ENCODE measurements around the gene SPNS2. TPM values are rescaled to one million over a fixed set of nuclear protein-coding genes. Genes with fewer than 3 reads are reported as not detected.
A peak's percentile ranks its signal among the peaks of the same experiment; 100 is the strongest.

Gene SPNS2
- total and polyA plus RNA-seq, 4 donors: 4.0 to 9.0 (median 5.2) TPM

DNA sequence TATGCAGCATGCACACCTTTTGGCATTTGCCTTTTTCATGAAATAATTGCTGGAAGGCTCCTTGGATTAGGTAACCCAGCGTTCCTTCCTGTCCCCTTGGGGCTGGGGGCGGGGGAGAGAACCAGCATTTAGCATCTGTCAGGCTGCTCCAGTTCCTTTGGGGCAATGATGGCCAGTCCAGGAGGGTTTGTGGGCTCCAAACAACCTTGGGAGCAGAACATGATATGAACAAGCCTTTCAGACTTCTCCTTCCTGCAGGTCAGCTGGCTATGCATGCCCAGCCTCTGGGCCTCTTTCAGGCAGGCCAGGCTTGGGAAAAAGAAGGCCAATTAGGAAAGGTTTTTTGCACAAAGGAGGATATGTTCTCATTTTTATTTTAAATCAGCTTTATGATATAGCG, 84.5 kb downstream of the SPNS2 start:
- TF ChIP-seq RAD21 (IDR thresholded peaks at IDR 0.05): no peak
- TF ChIP-seq REST (IDR thresholded peaks at IDR 0.05): no peak
- TF ChIP-seq JUND (IDR thresholded peaks at IDR 0.05): no peak
- no peak for TF ChIP-seq TAF1 (conservative IDR thresholded peaks at IDR 0.05)
- TF ChIP-seq FOXA1 (IDR thresholded peaks at IDR 0.05): no peak
- TF ChIP-seq HNF4G (IDR thresholded peaks at IDR 0.05): no peak
- TF ChIP-seq, protein P1, sequence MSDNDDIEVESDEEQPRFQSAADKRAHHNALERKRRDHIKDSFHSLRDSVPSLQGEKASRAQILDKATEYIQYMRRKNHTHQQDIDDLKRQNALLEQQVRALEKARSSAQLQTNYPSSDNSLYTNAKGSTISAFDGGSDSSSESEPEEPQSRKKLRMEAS (IDR thresholded peaks at IDR 0.05): no peak
- no peak for TF ChIP-seq NR2F2 (IDR thresholded peaks at IDR 0.05)
- no peak for TF ChIP-seq YY1 (IDR thresholded peaks at IDR 0.05)
- no peak for TF ChIP-seq GABPA (IDR thresholded peaks at IDR 0.05 in 1 of 2, conservative IDR thresholded peaks at IDR 0.05 in 1 of 2)
- TF ChIP-seq, protein P2, sequence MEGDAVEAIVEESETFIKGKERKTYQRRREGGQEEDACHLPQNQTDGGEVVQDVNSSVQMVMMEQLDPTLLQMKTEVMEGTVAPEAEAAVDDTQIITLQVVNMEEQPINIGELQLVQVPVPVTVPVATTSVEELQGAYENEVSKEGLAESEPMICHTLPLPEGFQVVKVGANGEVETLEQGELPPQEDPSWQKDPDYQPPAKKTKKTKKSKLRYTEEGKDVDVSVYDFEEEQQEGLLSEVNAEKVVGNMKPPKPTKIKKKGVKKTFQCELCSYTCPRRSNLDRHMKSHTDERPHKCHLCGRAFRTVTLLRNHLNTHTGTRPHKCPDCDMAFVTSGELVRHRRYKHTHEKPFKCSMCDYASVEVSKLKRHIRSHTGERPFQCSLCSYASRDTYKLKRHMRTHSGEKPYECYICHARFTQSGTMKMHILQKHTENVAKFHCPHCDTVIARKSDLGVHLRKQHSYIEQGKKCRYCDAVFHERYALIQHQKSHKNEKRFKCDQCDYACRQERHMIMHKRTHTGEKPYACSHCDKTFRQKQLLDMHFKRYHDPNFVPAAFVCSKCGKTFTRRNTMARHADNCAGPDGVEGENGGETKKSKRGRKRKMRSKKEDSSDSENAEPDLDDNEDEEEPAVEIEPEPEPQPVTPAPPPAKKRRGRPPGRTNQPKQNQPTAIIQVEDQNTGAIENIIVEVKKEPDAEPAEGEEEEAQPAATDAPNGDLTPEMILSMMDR (IDR thresholded peaks at IDR 0.05; ENCODE audit: low read depth, low read length, missing input control): no peak
- TF ChIP-seq FOXA2 (IDR thresholded peaks at IDR 0.05): no peak
- TF ChIP-seq HNF4A (conservative IDR thresholded peaks at IDR 0.05): no peak
- TF ChIP-seq RXRA (IDR thresholded peaks at IDR 0.05): no peak
- TF ChIP-seq, protein P3, sequence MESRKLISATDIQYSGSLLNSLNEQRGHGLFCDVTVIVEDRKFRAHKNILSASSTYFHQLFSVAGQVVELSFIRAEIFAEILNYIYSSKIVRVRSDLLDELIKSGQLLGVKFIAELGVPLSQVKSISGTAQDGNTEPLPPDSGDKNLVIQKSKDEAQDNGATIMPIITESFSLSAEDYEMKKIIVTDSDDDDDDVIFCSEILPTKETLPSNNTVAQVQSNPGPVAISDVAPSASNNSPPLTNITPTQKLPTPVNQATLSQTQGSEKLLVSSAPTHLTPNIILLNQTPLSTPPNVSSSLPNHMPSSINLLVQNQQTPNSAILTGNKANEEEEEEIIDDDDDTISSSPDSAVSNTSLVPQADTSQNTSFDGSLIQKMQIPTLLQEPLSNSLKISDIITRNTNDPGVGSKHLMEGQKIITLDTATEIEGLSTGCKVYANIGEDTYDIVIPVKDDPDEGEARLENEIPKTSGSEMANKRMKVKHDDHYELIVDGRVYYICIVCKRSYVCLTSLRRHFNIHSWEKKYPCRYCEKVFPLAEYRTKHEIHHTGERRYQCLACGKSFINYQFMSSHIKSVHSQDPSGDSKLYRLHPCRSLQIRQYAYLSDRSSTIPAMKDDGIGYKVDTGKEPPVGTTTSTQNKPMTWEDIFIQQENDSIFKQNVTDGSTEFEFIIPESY (IDR thresholded peaks at IDR 0.05): no peak
- 77% methylated on average over 3 of the region's 3 CpGs for WGBS
- Histone ChIP-seq H3K9me3 (ENCODE audit: control insufficient read depth in 4 of 4, low read length in 3 of 4) (no peaks in the 10 kb centered on the region), H3K36me3 (ENCODE audit: control insufficient read depth in 4 of 4, insufficient read depth in 3 of 4, low read depth in 1 of 4, low read length in 3 of 4) (no peaks in the 10 kb centered on the region), H3K27ac (ENCODE audit: low read depth in 1 of 2, low read length in 2 of 2) (no peak overlapping the region), H3K4me3 (ENCODE audit: low read depth in 1 of 3, low read length in 3 of 3) (no peak overlapping the region), H3K27me3 (ENCODE audit: control insufficient read depth in 4 of 4, insufficient read depth in 4 of 4, low read length in 3 of 4) (peaks cover 0 to 6% (median 1%) of the 10 kb centered on the region in 4 donors), H3K4me1 (ENCODE audit: control insufficient read depth in 4 of 4, insufficient read depth in 4 of 4, low read length in 3 of 4) (peaks cover 6 to 16% (median 11%) of the 10 kb centered on the region in 4 donors), H3K9ac (ENCODE audit: low read depth in 1 of 2, low read length in 2 of 2) (no peak overlapping the region)
- DNase-seq (ENCODE audit: low spot score): no peak

GRCh38 chr17:4583782-4584100, 85.1 kb downstream of the SPNS2 start:
- H3K4me3 ChIP-seq (ENCODE audit: low read depth in 1 of 3, low read length in 3 of 3): peak overlapping the region in 1 of 3 donors; percentile 46
- no peaks in the 10 kb centered on the region for H3K36me3 ChIP-seq (ENCODE audit: control insufficient read depth in 4 of 4, insufficient read depth in 3 of 4, low read depth in 1 of 4, low read length in 3 of 4)
- H3K27ac ChIP-seq (ENCODE audit: low read depth in 1 of 2, low read length in 2 of 2): no peak overlapping the region
- H3K27me3 ChIP-seq (ENCODE audit: control insufficient read depth in 4 of 4, insufficient read depth in 4 of 4, low read length in 3 of 4): peaks cover 0 to 6% (median 1%) of the 10 kb centered on the region in 4 donors
- peaks cover 6 to 16% (median 11%) of the 10 kb centered on the region in 4 donors for H3K4me1 ChIP-seq (ENCODE audit: control insufficient read depth in 4 of 4, insufficient read depth in 4 of 4, low read length in 3 of 4)
- no peak for DNase-seq (ENCODE audit: low spot score)
- H3K9ac ChIP-seq (ENCODE audit: low read depth in 1 of 2, low read length in 2 of 2): no peak overlapping the region
- no peak for TF ChIP-seq EGR1 (IDR thresholded peaks at IDR 0.05; ENCODE audit: low read depth in 2 of 2)
- no peaks in the 10 kb centered on the region for H3K9me3 ChIP-seq (ENCODE audit: control insufficient read depth in 4 of 4, low read length in 3 of 4)
- 25% methylated on average over 12 of the region's 12 CpGs for WGBS

All from liver (tissue), 9 donors.